GM21515 (cell line): ENCODE data around the gene AVL9.
"Not testable (repeated sequence)": the region's sequence is repeated elsewhere in the genome, so short reads cannot be mapped to it uniquely, and the experiment has no call there.

Experiments
- ATAC-seq: cut with Tn5 transposase; IDR thresholded peaks from one replicate; pipeline ENCODE4 v1.9.1; 2021; ENCODE audit not compliant: unreplicated experiment

AVL9 gene

GRCh38 chr7:32634798-32635393, 139.6 kb downstream of the AVL9 start:
- not testable (repeated sequence) for ATAC-seq

GRCh38 chr7:32636725-32637462, 141.6 kb downstream of the AVL9 start:
- ATAC-seq = not testable (repeated sequence)

GRCh38 chr7:32637611-32638010, 142.3 kb downstream of the AVL9 start:
- not testable (repeated sequence) for ATAC-seq
